GM13976 (cell line): ENCODE data around the gene COMMD4.

ENCODE experiments used
- DNase-seq: peaks from one replicate; pipeline ENCODE4 v3.0.0; 2012; ENCODE audit warnings: low spot score
- in situ Hi-C: fragments of 300-500 bp; cut with MboI; formaldehyde crosslinking; loops from one replicate; pipeline ENCODE4 v1.12.0; 2022; ENCODE audit warnings: low sequenced_read_pairs, mixed read lengths, inconsistent platforms; ENCODE audit not compliant: unreplicated experiment
- TF ChIP-seq, protein P1 (sequence below): IDR thresholded peaks from 2 replicates; pipeline ENCODE4 v1.5.1; 2012; ENCODE audit warnings: borderline replicate concordance, mild to moderate bottlenecking; ENCODE audit not compliant: insufficient read depth; ENCODE audit errors: extremely low read depth, missing control alignments, control extremely low read depth

COMMD4 gene

DNA sequence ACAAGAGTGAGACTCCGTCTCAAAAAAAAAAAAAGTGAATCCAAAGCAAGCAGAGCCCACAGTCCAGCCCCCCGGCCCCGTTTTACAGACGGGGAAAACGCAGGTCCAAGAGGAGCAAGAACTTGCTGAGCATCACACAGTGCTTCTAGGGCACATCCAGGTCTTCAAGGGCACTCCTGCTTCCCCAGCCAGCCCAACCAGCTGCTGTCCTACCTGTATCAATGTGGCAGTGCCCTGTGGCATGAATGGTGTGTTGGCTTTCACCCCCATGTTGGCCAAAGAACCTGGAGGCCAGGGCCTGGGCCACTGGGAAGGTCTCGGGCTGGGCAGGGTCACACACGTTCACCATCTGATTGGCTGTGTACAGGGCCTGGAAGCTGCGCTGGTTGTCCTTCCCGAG lies 27.9 kb downstream of the COMMD4 start:
- in situ Hi-C loops, result loop anchor here (25.0 kb wide), 1 partner anchor 274 kb away; the partner anchor contains the start of genes IMP3, SNUPN and SNX33
- TF ChIP-seq, protein P1, sequence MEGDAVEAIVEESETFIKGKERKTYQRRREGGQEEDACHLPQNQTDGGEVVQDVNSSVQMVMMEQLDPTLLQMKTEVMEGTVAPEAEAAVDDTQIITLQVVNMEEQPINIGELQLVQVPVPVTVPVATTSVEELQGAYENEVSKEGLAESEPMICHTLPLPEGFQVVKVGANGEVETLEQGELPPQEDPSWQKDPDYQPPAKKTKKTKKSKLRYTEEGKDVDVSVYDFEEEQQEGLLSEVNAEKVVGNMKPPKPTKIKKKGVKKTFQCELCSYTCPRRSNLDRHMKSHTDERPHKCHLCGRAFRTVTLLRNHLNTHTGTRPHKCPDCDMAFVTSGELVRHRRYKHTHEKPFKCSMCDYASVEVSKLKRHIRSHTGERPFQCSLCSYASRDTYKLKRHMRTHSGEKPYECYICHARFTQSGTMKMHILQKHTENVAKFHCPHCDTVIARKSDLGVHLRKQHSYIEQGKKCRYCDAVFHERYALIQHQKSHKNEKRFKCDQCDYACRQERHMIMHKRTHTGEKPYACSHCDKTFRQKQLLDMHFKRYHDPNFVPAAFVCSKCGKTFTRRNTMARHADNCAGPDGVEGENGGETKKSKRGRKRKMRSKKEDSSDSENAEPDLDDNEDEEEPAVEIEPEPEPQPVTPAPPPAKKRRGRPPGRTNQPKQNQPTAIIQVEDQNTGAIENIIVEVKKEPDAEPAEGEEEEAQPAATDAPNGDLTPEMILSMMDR, result no peak
- no peak for DNase-seq

DNA sequence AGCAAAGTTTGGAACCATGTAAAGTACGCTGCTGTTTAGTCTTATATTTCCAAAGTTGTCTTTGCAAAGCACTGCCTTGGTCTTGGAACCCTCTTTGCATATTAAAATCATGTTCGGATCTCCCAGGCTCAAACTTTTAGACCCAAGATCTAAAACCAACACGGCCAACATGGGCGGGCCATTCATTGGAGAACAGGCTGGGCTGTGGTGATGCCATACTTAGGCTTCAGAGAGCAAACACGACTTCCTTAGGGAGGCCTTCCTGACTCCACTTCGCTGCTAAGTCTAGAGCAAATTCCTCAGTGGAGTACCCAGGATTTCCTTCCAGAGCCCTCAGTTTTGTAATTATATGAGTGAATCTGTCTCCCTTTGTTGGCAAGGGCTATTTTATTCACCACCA lies 29.0 kb downstream of the COMMD4 start:
- no peak for DNase-seq
- TF ChIP-seq, protein P1, result no peak
- in situ Hi-C loops, result loop anchor here (25.0 kb wide), 1 partner anchor 272 kb away; the partner anchor contains the start of genes IMP3, SNUPN and SNX33

DNA sequence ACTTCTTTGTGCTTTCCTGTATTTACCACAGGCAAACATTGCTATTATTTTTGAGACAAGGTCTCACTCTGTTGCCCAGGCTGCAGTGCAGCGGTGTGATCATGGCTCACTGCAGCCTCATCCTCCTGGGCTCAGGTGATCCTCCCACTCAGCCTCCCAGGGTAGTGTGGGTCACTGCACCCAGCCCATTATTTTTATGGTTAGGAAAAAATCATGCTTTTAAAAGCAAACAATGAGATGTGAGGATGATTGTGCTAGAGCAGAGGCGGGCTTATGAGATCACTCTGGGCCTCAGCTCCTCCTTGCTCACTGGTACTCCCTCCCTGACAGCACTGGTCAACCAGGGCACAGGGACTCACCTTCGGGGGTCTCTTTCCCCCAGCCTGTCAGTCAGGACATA lies 30.3 kb downstream of the COMMD4 start:
- in situ Hi-C loops, result loop anchor here (25.0 kb wide), 1 partner anchor 271 kb away; the partner anchor contains the start of genes IMP3, SNUPN and SNX33
- no peak for DNase-seq
- TF ChIP-seq, protein P1, result no peak

DNA sequence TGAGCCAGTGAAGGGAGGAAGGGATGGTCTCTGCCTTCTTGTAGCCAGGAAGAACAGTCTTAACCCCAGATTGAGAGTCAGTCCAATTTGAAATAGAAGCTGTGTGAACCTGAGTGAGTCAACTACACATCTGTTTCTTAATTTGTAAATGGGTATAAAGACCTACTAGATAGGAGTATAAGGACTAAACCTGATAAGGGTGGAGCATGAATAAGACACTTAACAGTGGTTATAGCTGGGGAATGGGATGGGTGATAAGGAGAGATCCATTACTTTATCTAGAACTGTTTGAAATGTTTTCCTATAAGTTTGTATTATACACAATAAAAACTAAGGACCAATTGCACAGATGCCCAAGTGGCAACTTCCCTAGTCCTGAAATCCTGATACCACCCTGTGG lies 31.1 kb downstream of the COMMD4 start:
- DNase-seq, result no peak
- in situ Hi-C loops, result loop anchor here (25.0 kb wide), 1 partner anchor 270 kb away; the partner anchor contains the start of genes IMP3, SNUPN and SNX33
- TF ChIP-seq, protein P1, result no peak

DNA sequence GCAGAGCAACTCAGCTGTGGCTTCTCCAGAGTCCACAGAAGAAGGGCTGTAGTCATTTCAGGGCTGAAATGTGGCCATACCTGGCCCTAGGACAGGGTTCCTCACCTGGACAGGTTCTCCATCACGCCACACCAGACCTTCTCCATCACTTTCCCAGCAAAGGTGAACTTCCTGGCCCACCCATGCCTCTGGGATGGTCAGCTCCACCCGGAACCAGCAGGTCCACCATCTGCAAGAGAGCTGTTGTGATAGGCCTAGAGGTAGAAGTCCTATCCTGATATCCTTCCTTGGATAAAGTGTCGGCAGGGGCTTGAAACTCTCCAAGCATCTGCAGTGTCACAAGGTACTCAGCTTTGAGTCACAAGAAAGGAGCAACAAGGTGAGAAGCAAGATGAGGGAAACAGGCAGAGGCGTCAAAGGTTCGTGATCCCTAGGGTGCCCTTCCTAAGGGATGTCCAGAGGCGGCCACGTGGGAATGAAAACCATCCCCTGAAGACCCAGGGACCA lies 31.6 kb downstream of the COMMD4 start:
- in situ Hi-C loops, result loop anchor here (25.0 kb wide), 1 partner anchor 270 kb away; the partner anchor contains the start of genes IMP3, SNUPN and SNX33
- TF ChIP-seq, protein P1, result no peak
- no peak for DNase-seq

DNA sequence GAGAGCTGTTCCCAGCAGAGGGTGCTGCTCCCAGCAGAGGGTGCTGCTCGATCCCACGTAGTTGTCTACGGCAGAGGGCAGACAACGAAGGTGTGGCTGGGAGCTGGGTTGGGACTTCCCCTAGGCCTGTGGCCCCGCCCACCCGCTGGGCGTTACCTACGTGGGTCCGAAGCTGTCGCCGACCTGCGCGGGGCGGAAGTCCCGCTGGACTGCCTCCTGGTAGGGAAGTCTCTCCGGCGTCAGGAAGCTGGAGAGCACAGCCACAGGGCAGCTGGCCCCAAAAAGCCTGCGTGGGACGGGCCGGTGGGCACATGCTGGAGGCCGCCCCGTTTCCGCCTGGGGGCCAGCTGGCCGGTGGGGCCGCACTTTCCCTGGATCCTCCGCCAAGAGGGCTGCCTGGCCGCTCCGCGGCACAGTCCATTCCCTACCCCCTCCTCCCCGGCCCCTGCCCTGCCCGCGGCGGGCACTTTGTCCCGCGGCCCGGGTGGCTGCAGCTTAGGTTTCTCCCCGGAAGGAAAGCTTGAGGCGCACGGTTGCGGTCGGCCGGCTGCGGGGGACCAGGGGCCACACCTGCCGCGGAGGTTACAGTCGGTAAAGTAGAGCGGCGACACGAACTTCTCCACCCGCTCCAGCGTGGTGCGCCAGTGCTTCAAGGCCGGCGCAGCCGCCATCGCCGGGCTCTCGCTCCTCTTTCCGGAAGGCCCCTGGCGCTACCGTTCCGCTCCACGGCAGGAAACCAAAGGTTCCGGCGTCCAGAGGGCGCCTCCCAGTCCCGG lies 32.2 kb downstream of the COMMD4 start, which contains the start of gene MAN2C1:
Gene MAN2C1, minus strand, starts transcription at position 695 of the 776 bp plus-strand sequence. Its CDS starts 24 bp downstream, at position 671.
- in situ Hi-C loops, result loop anchor here (25.0 kb wide), 1 partner anchor 269 kb away; the partner anchor contains the start of genes IMP3, SNUPN and SNX33
- peak; percentile 97 for DNase-seq
- TF ChIP-seq, protein P1, result peak; percentile 89
